Measurements from ENCODE around the gene GP1BB.

GP1BB gene

GRCh38 chr22:19715188-19715930, 8.0 kb upstream of the GP1BB start:
- peak overlapping the region; percentile 35 for H3K4me3 ChIP-seq (ENCODE audit: control insufficient read depth, low read depth, low read length)
- TF ChIP-seq, protein P1, sequence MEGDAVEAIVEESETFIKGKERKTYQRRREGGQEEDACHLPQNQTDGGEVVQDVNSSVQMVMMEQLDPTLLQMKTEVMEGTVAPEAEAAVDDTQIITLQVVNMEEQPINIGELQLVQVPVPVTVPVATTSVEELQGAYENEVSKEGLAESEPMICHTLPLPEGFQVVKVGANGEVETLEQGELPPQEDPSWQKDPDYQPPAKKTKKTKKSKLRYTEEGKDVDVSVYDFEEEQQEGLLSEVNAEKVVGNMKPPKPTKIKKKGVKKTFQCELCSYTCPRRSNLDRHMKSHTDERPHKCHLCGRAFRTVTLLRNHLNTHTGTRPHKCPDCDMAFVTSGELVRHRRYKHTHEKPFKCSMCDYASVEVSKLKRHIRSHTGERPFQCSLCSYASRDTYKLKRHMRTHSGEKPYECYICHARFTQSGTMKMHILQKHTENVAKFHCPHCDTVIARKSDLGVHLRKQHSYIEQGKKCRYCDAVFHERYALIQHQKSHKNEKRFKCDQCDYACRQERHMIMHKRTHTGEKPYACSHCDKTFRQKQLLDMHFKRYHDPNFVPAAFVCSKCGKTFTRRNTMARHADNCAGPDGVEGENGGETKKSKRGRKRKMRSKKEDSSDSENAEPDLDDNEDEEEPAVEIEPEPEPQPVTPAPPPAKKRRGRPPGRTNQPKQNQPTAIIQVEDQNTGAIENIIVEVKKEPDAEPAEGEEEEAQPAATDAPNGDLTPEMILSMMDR (conservative IDR thresholded peaks at IDR 0.05; ENCODE audit: control insufficient read depth, insufficient read depth, low read depth, low read length), result no peak
- DNase-seq (ENCODE audit: low read depth), result no peak

- no peak for DNase-seq (ENCODE audit: low read depth)
- H3K4me3 ChIP-seq (ENCODE audit: control insufficient read depth, low read depth, low read length), result no peak overlapping the region
- TF ChIP-seq, protein P1 (conservative IDR thresholded peaks at IDR 0.05; ENCODE audit: control insufficient read depth, insufficient read depth, low read depth, low read length), result no peak
Measured at GRCh38 chr22:19716041-19716828, 7.1 kb upstream of the GP1BB start.

- no peak for DNase-seq (ENCODE audit: low read depth)
- H3K4me3 ChIP-seq (ENCODE audit: control insufficient read depth, low read depth, low read length), result no peak overlapping the region
- TF ChIP-seq, protein P1 (conservative IDR thresholded peaks at IDR 0.05; ENCODE audit: control insufficient read depth, insufficient read depth, low read depth, low read length), result no peak
Measured at GRCh38 chr22:19716829-19717105, 6.6 kb upstream of the GP1BB start.

DNA sequence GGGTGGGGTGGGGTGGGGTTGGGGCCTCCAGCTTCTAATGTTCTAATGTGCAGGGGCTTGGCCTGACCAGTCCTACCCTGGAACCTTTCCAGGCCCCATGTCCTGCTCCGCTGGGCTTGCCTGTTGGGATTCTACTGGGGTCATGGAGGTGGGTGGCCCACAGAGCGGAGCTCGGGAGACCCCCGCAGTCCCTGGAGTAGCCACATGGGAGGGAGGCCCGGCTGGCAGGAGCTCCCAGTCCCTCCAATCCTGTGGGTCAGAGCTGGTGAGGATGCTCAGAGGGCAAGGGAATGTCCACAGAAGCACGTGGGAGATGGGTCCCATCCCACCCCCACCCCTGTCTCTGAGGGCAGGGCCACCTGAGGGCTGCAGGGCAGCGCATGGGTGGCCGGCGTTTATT, 6.2 kb upstream of the GP1BB start:
- TF ChIP-seq, protein P1 (conservative IDR thresholded peaks at IDR 0.05; ENCODE audit: control insufficient read depth, insufficient read depth, low read depth, low read length), result no peak
- no peak overlapping the region for H3K4me3 ChIP-seq (ENCODE audit: control insufficient read depth, low read depth, low read length)
- DNase-seq (ENCODE audit: low read depth), result no peak

DNA sequence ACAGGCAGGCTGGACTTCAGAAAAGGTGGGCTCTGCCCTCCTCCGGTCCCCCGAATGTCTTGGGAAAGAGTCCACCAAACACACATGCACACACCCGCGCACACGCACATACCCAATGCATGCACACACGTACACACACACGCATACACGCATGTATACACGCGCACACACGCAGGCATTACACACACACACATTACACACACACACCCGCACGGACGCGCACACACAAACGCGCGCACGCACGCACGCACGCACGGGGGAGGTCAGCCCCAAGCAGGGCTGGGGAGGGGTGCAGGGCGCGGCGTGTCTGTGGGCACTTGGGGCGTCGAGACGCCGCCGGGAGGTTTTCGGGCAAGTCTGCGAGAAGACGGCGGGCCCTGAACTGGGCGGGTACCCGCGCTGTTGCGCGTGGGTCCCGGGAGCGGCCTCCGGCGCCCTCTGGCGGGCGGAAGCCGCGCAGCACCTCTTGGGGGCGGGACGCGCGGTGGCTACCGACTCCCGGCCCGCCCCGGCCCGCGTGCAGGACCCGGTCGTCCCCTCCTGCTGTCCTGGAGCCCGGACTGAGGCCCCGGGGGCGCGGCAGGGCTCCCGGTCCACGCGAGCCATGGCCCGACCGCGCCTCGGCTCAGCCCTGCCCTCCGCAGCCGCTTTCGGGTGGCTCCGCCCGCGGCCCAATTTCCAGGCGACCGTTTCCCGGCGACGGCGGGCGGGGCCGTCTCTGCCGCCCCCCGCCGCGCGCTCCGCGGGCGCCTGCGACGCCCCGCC, 5.5 kb upstream of the GP1BB start:
- TF ChIP-seq, protein P1 (conservative IDR thresholded peaks at IDR 0.05; ENCODE audit: control insufficient read depth, insufficient read depth, low read depth, low read length), result peak; percentile 46
- peak; percentile 50 for DNase-seq (ENCODE audit: low read depth)
- H3K4me3 ChIP-seq (ENCODE audit: control insufficient read depth, low read depth, low read length), result peak overlapping the region; percentile 41

- peak overlapping the region; percentile 41 for H3K4me3 ChIP-seq (ENCODE audit: control insufficient read depth, low read depth, low read length)
- TF ChIP-seq, protein P1 (conservative IDR thresholded peaks at IDR 0.05; ENCODE audit: control insufficient read depth, insufficient read depth, low read depth, low read length), result no peak
- no peak for DNase-seq (ENCODE audit: low read depth)
Measured at GRCh38 chr22:19718456-19719049, 4.8 kb upstream of the GP1BB start.

All from fibroblast of mammary gland (primary cell).